WTC11 (cell line): Measurements from ENCODE around the gene CDC14C. TPM values are rescaled to one million over a fixed set of nuclear protein-coding genes. Genes with fewer than 3 reads are reported as not detected.

Source experiments
- ATAC-seq: fragments of 200-7000 bp; cut with Tn5 transposase; 2 replicates; pipeline ENCODE4 v1.10.0; 2021; ENCODE audit warnings: mild to moderate bottlenecking, moderate library complexity
- CTCF ChIA-PET: fragments of 300-600 bp; sonication (Branson Sonifier 250); formaldehyde crosslinking; loops from one replicate; lab custom pipeline; 2021; ENCODE audit warnings: antibody characterized with exemption; lab: Charles Lee
- POLR2A ChIA-PET: fragments of 350-600 bp; sonication (Branson Sonifier 250); formaldehyde crosslinking; loops from one replicate; lab custom pipeline; 2021; ENCODE audit warnings: antibody characterized with exemption; lab: Charles Lee
- DNase-seq: peaks from one replicate; pipeline ENCODE4 v3.0.0; 2021; ENCODE audit warnings: low spot score
- H3K27ac Mint-ChIP-seq: 2 replicates; pipeline ENCODE4 v1.8.0; 2021; ENCODE audit warnings: mixed read lengths
- H3K27me3 Mint-ChIP-seq: 2 replicates; pipeline ENCODE4 v1.8.0; 2021; ENCODE audit warnings: low read depth, mild to moderate bottlenecking, moderate library complexity, mixed read lengths
- H3K36me3 Mint-ChIP-seq: 2 replicates; pipeline ENCODE4 v1.8.0; 2021; ENCODE audit warnings: mixed read lengths
- H3K4me1 Mint-ChIP-seq: 2 replicates; pipeline ENCODE4 v1.8.0; 2022; ENCODE audit warnings: mixed read lengths
- H3K4me3 Mint-ChIP-seq: 2 replicates; pipeline ENCODE4 v1.8.0; 2021; ENCODE audit warnings: mild to moderate bottlenecking, moderate library complexity, mixed read lengths
- H3K9me3 Mint-ChIP-seq: 2 replicates; pipeline ENCODE4 v1.8.0; 2021; ENCODE audit warnings: mixed read lengths
- CBFB ChIP-seq: sonication (generic); formaldehyde crosslinking; IDR thresholded peaks from 2 replicates; pipeline ENCODE4 v1.8.1; 2022; ENCODE audit warnings: mild to moderate bottlenecking, low read depth, missing genetic modification reagents
- FOXK1 ChIP-seq: sonication (generic); formaldehyde crosslinking; IDR thresholded peaks from 2 replicates; pipeline ENCODE4 v1.8.0; 2022; ENCODE audit warnings: mild to moderate bottlenecking, moderate library complexity, missing genetic modification reagents
- GTF2I ChIP-seq: fragments of 250-450 bp; sonication (Bioruptor Pico); conservative IDR thresholded peaks from 2 replicates; pipeline ENCODE4 v1.4.0; 2021; ENCODE audit warnings: mild to moderate bottlenecking
- SMAD4 ChIP-seq: sonication (generic); formaldehyde crosslinking; IDR thresholded peaks from 2 replicates; pipeline ENCODE4 v1.8.0; 2022; ENCODE audit warnings: mild to moderate bottlenecking, missing genetic modification reagents
- TCF7 ChIP-seq: sonication (generic); formaldehyde crosslinking; IDR thresholded peaks from 2 replicates; pipeline ENCODE4 v1.8.0; 2022; ENCODE audit warnings: mild to moderate bottlenecking, low read depth, missing genetic modification reagents, moderate library complexity
- USF2 ChIP-seq: sonication (generic); formaldehyde crosslinking; IDR thresholded peaks from 2 replicates; pipeline ENCODE4 v1.8.1; 2023; ENCODE audit warnings: mild to moderate bottlenecking, missing genetic modification reagents, moderate library complexity
- ZNF232 ChIP-seq: sonication (generic); formaldehyde crosslinking; IDR thresholded peaks from 2 replicates; pipeline ENCODE4 v1.8.0; 2022; ENCODE audit warnings: mild to moderate bottlenecking, missing genetic modification reagents
- ZNF425 ChIP-seq: fragments of 250-450 bp; sonication (Bioruptor Pico); conservative IDR thresholded peaks from 2 replicates; pipeline ENCODE4 v1.9.0; 2021; ENCODE audit warnings: mild to moderate bottlenecking
- ZSCAN18 ChIP-seq: fragments of 250-450 bp; sonication (Bioruptor Pico); IDR thresholded peaks from 2 replicates; pipeline ENCODE4 v2.1.2; 2022; ENCODE audit warnings: mild to moderate bottlenecking, moderate library complexity
- total RNA-seq: library from RNA; stranded (reverse); gene quantifications from 3 replicates; pipeline ENCODE4 v1.2.3, GENCODE V29; 2021
- TF ChIP-seq, protein P1 (sequence below): fragments of 200-600 bp; IDR thresholded peaks from 2 replicates; pipeline ENCODE4 v1.8.0; 2022; ENCODE audit warnings: antibody characterized with exemption
- TF ChIP-seq, protein P2 (sequence below): sonication (generic); formaldehyde crosslinking; IDR thresholded peaks from 2 replicates; pipeline ENCODE4 v1.8.1; 2022; ENCODE audit warnings: low read depth, missing genetic modification reagents, borderline replicate concordance

CDC14C gene
- total RNA-seq, 1 experiment from 2014 or later: 0.07 TPM

- DNase-seq (peak; percentile 61), ATAC-seq (peak; percentile 99)
- no peak overlapping the region for H3K4me3 Mint-ChIP-seq
- H3K27ac Mint-ChIP-seq: no peak overlapping the region
- no peaks in the 10 kb centered on the region for H3K27me3 Mint-ChIP-seq
- TF ChIP-seq SMAD4 (CRISPR knock-in tag): no peak
- TF ChIP-seq, protein P1, sequence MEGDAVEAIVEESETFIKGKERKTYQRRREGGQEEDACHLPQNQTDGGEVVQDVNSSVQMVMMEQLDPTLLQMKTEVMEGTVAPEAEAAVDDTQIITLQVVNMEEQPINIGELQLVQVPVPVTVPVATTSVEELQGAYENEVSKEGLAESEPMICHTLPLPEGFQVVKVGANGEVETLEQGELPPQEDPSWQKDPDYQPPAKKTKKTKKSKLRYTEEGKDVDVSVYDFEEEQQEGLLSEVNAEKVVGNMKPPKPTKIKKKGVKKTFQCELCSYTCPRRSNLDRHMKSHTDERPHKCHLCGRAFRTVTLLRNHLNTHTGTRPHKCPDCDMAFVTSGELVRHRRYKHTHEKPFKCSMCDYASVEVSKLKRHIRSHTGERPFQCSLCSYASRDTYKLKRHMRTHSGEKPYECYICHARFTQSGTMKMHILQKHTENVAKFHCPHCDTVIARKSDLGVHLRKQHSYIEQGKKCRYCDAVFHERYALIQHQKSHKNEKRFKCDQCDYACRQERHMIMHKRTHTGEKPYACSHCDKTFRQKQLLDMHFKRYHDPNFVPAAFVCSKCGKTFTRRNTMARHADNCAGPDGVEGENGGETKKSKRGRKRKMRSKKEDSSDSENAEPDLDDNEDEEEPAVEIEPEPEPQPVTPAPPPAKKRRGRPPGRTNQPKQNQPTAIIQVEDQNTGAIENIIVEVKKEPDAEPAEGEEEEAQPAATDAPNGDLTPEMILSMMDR: peak; percentile 41; the same call in 1 of the 2 replicates
- 0 out of 2 replicates have a peak, but pooled peaks have one; percentile 17 for TF ChIP-seq USF2
- ChIA-PET CTCF (interaction anchor here (0.6 to 1.6 kb wide), 11 partner anchors 127 to 916 kb away, joined by 3 to 5 read pairs (median 3); no protein-coding TSS in a partner anchor), POLR2A (no interaction called here)
- H3K36me3 Mint-ChIP-seq: no peaks in the 10 kb centered on the region
- H3K9me3 Mint-ChIP-seq: 0 out of 2 replicates have a peak, but pooled peaks cover 4% of the 10 kb centered on the region
- H3K4me1 Mint-ChIP-seq: peaks cover 8% of the 10 kb centered on the region
These were observed 49.1 kb upstream of the CDC14C start for GRCh38 chr7:48875045-48875916.

DNA sequence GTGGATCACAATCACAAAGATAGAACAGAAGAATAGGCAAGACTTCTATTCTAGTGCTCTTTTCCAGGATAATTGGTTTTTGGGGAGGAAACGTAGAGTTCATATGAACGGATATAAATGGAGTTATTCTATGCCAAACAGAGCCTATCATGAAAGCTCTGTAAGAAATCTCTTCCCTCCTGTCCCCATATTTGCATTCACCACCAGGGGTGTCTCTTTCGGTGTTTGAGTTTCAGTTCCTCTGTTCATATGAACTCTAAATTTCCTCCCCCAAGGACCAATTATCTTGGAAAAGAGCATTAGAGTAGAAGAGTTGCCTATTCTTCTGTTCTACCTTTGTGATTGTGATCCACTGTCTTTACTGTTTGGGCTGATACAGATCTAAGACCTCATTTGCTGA lies 48.3 kb upstream of the CDC14C start:
- Mint-ChIP-seq H3K27ac (no peak overlapping the region), H3K4me3 (no peak overlapping the region), H3K4me1 (peaks cover 8% of the 10 kb centered on the region), H3K27me3 (no peaks in the 10 kb centered on the region), H3K9me3 (0 out of 2 replicates have a peak, but pooled peaks cover 4% of the 10 kb centered on the region), H3K36me3 (no peaks in the 10 kb centered on the region)
- no peak for DNase-seq
- ChIA-PET POLR2A (no interaction called here), CTCF (no interaction called here)
- TF ChIP-seq ZNF425 (CRISPR knock-in tag): no peak
- ATAC-seq: no peak

DNA sequence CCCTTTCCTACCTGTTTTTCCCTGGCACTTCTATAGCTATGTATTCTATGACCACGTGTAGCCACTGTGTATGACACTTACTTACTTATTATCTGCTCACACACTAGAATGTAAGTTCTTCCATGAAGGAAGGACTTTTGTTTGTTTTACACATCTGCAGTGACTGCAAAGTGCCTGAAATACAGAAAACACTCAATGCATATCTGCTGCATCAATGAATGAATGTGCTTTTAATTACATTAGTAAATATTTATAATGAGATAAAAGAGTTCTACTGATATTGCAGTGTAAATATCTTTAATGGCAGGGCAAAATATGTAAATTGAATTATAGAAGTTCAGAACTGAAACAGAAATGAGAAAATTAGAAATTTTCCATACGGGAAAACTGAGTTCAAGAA lies 43.5 kb upstream of the CDC14C start:
- CTCF ChIA-PET: no interaction called here
- Mint-ChIP-seq H3K4me1 (peaks cover 3% of the 10 kb centered on the region), H3K4me3 (no peak overlapping the region), H3K27ac (no peak overlapping the region), H3K9me3 (peaks cover 18% of the 10 kb centered on the region), H3K27me3 (no peaks in the 10 kb centered on the region), H3K36me3 (peaks cover 5% of the 10 kb centered on the region; the same call in 1 of the 2 replicates)
- TF ChIP-seq ZNF232 (CRISPR knock-in tag) (no peak), ZSCAN18 (CRISPR knock-in tag) (no peak), GTF2I (CRISPR knock-in tag) (no peak), CBFB (no peak)
- POLR2A ChIA-PET: no interaction called here
- ATAC-seq: no peak
- DNase-seq: no peak

DNA sequence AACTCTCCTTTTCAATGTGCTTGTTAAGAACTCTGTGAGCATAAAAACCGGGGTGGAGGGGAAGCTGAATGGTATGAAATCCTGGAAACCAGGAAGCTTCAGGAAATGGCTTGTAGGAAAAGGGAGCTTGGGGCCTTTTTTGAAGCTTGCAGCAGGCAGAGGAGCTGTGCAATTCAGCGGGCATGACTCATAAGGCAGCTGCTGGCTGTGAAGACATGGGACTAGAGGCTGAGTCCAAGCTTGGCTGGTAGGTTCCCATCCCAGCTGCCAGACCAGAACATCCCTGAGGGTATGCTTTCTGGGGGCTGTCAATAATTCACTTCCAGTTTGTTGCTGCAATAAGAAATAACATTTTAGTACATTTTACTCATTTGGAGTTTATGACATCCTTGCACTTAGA lies 36.8 kb upstream of the CDC14C start:
- no peak overlapping the region for H3K4me3 Mint-ChIP-seq
- DNase-seq: no peak
- CTCF ChIA-PET: no interaction called here
- H3K27me3 Mint-ChIP-seq: no peaks in the 10 kb centered on the region
- TF ChIP-seq FOXK1 (no peak), TCF7 (no peak)
- TF ChIP-seq, protein P2, sequence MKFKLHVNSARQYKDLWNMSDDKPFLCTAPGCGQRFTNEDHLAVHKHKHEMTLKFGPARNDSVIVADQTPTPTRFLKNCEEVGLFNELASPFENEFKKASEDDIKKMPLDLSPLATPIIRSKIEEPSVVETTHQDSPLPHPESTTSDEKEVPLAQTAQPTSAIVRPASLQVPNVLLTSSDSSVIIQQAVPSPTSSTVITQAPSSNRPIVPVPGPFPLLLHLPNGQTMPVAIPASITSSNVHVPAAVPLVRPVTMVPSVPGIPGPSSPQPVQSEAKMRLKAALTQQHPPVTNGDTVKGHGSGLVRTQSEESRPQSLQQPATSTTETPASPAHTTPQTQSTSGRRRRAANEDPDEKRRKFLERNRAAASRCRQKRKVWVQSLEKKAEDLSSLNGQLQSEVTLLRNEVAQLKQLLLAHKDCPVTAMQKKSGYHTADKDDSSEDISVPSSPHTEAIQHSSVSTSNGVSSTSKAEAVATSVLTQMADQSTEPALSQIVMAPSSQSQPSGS (CRISPR knock-in tag): no peak
- TF ChIP-seq, all 79 proteins: peak for 0
- H3K36me3 Mint-ChIP-seq: peaks cover 35% of the 10 kb centered on the region
- peaks cover 50% of the 10 kb centered on the region for H3K9me3 Mint-ChIP-seq
- no peaks in the 10 kb centered on the region for H3K4me1 Mint-ChIP-seq
- H3K27ac Mint-ChIP-seq: no peak overlapping the region
- POLR2A ChIA-PET: no interaction called here
- no peak for ATAC-seq
